ENCODE results near the gene CLCC1.
A peak's percentile ranks its signal among the peaks of the same experiment; 100 is the strongest.
"Not testable (repeated sequence)": the region's sequence is repeated elsewhere in the genome, so short reads cannot be mapped to it uniquely, and the experiment has no call there.

The CLCC1 gene

GRCh38 chr1:108963052-108963686 lies at the start of gene CLCC1:
TSS of gene CLCC1 (minus strand) at chr1:108963484. CDS start at chr1:108950437, 13,047 bp downstream.
- peak; percentile 89 for DNase-seq (ENCODE audit: low read depth)

- no peak for DNase-seq (ENCODE audit: low read depth)
Observed at GRCh38 chr1:109011335-109011734, 48.1 kb upstream of the CLCC1 start.

- peak; percentile 12 for DNase-seq (ENCODE audit: low read depth)
Observed at GRCh38 chr1:108996622-108997021, 33.3 kb upstream of the CLCC1 start.

DNA sequence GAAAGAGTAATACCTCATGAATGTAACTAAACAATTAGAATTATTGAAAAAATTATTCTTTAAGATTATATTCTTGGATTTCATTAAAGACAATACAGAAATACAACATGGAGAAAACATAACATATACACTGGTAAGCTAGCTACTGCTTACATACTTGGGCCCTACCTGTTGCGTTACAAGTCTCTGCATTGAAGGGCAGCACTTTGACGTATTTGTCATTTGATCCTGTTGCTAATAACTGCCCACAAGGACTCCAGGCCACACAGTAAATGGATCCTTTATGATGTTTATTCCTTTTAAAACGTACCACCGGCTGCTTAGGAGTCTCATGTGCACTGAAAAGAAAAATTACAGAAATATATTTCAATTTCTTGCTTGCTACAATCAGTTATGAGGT lies 19.8 kb upstream of the CLCC1 start:
- no peak for DNase-seq (ENCODE audit: low read depth)

DNA sequence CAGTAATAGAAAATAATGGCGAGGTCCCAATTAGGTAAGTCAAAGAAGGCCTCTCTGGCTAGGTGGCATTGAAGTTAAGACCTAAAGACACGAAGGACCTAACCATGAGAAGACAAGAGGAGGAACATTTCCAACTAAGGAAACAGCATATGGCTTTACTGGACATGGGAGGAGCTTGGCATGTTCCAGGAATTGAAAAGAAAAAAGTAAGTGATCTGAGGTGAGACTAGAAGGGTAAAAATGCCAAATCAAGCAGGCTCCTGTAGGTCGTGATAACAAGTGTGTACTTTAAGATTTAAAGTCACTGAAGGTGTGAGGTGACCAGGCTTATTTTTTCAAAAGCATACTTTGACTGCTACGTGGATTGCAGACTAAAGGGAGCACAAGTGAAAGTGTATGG lies 13.4 kb upstream of the CLCC1 start:
- no peak for DNase-seq (ENCODE audit: low read depth)

DNA sequence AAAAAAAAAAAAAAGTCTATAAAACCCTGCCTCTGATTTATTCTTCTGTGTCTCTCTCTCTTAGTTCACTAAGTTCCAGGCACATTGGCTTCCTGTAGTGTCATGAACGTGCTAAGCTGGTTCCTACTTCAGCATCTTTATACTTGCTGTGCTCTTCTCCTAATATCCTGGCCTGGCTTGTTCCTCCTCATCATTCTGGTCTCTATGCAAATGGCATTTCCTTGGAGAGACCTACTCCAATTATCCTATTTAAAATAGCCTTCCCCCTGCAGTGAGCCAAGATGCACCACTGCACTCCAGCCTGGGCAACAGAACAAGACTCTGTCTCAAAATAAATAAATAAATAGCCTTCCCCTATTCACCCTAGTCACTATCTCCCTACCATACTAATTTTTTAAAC lies 9.7 kb upstream of the CLCC1 start:
- DNase-seq (ENCODE audit: low read depth) = no peak

- DNase-seq (ENCODE audit: low read depth) = no peak
Observed at GRCh38 chr1:108969346-108969745, 6.1 kb upstream of the CLCC1 start.

- peak; percentile 27 for DNase-seq (ENCODE audit: low read depth)
Observed at GRCh38 chr1:108962681-108963051, 618 bp downstream of the CLCC1 start.

DNA sequence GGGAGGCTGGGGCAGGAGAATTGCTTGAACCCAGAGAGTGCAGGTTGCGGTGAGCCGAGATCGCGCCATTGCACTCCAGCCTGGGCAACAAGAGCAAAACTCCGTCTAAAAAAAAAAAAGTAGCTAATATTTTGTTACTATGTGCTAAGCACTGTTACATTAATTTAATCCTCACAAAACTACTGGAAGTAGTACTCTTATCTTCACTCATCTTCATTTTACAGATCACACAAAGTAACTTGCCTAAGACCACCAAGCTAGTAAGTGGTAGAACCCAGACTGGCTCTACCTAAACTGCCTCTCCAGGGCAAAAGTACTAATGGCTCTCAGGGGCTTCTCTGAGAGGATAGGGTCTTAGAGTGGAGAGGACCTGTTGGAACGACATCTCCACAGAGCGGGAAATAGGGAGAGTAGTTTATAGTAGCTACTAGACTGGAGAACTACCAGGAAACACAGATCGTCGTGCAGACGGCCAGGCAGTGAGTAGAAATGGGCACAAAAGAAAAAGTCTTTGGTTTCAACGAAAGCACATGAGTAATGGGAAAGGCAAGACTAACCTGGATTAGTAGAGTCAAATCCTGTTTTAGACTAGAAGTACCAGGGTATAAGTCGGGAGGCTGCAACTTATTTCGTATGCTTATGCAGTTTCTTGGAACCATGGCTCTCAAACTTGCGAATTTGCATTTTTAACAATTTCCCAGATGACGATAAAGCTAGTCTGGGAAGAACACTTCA lies 1.4 kb downstream of the CLCC1 start:
- no peak for DNase-seq (ENCODE audit: low read depth)

DNA sequence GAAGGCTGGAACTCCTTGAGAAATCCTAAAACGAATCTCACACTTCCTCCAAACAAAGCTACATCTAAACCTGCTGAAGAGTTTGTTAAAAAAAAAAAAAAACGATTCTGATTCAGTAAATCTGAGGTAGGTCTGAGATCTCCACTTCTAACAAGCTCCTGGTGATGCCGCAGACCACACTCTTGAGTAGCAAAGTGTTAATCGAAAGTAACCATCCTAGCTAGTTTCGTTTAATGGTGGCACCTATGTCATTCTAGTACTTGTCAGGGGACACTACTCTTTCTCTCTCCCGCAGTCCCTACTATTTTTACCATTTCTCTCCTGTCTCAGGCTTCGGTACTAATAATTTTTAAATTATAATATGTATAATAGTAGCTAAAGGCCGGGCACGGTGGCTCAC lies 2.1 kb downstream of the CLCC1 start:
- no peak for DNase-seq (ENCODE audit: low read depth)

- no peak for DNase-seq (ENCODE audit: low read depth)
Observed at GRCh38 chr1:108960719-108961118, 2.6 kb downstream of the CLCC1 start.

DNA sequence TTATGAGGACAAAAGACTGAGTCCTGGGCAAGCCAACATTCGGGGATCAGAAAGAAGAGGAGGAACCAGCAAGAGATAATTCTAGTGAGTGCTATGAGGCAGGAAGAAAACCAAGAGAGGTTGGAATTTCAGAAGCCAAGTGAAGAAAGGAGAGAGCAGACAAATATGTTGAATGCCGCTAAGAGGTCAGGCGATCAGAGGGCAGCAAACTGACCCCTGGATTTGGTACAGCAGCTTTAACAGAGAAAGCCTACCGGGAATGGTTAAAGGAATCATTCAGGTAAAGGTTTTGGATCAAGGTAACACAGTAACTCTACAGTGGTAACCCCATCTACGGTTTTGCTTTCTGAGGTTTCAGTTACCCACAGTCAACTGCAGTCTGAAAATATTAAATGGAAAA lies 5.4 kb downstream of the CLCC1 start:
- DNase-seq (ENCODE audit: low read depth) = no peak

DNA sequence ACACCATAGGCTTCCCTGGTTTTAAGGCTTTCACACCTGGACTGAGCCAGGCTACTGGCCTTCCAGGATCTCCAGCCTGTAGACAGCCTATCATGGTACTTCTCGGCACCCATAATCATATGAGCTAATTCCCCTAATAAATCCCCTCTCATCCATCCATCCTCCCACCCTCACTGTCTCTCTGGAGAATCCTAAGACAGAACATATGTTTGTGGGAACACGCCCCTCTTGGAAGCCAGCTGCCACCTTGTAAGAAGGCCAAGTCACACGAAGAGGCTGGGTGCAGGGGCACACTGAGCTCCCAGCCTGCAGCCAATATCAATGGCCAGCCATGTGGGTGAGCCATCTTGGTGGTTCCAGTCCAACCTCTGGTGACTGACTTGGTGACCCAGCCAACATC lies 7.4 kb downstream of the CLCC1 start:
- no peak for DNase-seq (ENCODE audit: low read depth)

DNA sequence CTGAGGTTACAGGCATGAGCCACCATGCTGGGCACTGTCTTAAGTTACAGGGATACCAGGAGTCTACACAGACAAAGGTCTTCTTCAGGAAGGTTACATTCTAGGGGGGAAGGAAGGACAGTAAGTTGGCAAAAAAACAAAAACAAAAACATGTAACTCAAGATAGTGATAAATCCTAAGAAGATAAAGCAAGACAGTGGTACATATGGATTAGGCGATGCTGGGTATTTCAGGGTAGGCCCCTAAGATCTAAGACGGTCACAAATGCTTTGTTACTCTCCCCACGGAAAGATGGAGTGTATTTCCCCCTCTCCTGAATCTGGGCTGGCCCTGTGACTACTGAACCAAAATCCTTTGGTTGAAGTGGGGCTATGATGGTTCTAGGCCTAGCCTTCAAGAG lies 8.2 kb downstream of the CLCC1 start:
- DNase-seq (ENCODE audit: low read depth) = no peak

DNA sequence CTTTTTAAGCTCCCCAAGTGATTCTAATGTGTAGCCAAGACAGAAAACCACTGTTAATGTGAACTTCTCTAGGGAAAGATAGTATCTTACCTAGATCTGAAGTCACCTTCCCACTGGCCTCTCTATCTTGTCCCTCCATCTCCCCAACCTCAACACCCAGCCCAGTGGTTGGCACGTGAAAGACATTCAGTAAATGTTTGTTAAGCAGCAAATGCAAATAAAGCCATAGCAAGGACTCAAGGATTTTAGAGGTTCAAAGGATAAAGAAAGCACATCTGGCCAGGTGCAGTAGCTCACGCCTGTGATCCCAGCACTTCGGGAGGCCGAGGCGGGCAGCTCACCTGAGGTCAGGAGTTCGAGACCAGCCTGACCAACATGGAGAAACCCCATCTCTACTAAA lies 9.8 kb downstream of the CLCC1 start:
- no peak for DNase-seq (ENCODE audit: low read depth)

GRCh38 chr1:108951242-108951641 lies 12.0 kb downstream of the CLCC1 start:
- DNase-seq (ENCODE audit: low read depth) = no peak

DNA sequence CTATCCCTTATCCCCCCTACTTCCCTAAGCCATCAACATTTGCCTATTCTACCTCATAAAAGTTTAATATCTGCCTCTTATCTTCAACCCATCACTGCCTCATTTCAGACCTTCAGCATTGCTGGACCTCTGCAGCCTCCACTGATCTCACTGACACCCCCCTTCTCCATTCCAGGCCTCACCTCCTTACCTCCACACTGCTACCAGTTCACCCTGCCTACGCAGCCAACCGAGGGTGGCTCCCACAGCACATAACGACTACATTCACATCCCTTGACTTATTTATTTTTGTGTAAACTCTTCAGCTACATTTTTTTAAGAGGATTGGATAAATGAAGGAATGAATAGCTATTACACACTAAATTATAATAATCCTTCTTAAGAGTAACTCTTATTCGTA lies 14.2 kb downstream of the CLCC1 start:
- DNase-seq (ENCODE audit: low read depth) = no peak

GRCh38 chr1:108947871-108948525 lies 15.3 kb downstream of the CLCC1 start:
- DNase-seq (ENCODE audit: low read depth) = no peak

GRCh38 chr1:108936170-108936569 lies 27.1 kb downstream of the CLCC1 start:
- DNase-seq (ENCODE audit: low read depth) = no peak

DNA sequence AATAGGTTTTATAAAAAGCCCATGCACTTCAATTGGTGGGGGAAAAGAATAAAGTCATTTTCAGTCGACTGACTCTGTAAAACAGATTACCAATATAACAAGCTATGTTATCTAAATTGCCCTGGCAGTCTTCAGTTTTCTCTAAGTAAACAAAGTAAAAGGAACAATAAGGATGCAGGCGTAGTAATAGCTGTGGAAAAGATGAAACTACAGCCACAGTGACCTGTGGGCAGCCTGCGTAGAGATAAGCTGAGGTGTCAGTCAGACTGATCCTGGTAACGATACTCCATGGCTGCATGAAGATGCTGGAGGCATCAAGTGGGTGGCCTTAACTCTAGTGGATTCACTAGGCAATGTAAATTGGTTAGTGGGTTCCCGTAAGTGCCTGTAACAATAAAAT lies 29.3 kb downstream of the CLCC1 start:
- no peak for DNase-seq (ENCODE audit: low read depth)

DNA sequence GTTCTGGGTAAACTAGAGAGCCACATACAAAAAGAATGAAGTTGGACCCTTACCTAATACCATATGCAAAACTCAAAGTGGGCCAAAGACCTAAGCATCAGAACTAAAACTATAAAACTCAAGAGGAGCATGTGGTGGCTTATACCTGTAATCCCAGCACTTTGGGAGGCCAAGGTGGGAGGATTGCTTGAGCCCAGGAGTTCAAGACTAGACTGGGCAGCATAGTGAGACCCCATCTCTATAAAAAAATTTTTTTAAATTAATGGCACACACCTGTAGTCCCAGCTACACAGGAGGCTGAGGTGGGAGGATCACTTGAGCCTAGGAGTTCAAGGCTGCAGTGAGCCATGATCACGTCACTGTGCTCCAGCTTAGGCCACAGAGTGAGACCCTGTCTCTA lies 35.7 kb downstream of the CLCC1 start:
- DNase-seq (ENCODE audit: low read depth) = not testable (repeated sequence)

- no peak for DNase-seq (ENCODE audit: low read depth)
Observed at GRCh38 chr1:108925920-108926319, 37.4 kb downstream of the CLCC1 start.

DNA sequence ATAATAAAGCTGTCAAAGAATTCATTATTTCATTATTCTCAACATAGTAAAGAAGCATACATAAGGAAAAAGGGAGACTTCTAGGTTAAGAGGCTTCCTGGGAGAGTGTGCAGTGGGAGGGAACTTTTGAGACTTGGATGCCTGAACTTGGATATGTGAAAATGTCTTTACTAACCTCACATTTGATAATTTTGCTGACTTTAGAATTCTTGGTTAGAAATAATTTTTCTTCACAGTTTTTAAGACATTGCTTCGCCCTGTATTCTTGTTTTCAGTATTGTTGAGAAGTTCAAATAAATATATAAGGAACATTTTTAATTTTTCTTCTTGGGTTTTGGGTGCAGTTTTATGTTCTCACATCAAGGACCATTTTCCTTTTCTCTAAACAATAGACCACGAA lies 46.5 kb downstream of the CLCC1 start:
- no peak for DNase-seq (ENCODE audit: low read depth)

All from activated T-cell treated with anti-CD3 and anti-CD28 coated beads for 48 hours (primary cell).